Activated CD4-positive, alpha-beta T cell treated with anti-CD3 and anti-CD28 coated beads for 1 hour (primary cell): ENCODE measurements around the gene MALT1.
A peak's percentile ranks its signal among the peaks of the same experiment; 100 is the strongest.

ENCODE experiments used
- DNase-seq: peaks from one replicate; pipeline ENCODE4 v3.0.0-alpha.2; 2020

The MALT1 gene

GRCh38 chr18:58653814-58654509 lies 17.3 kb upstream of the MALT1 start:
- DNase-seq: no peak

- no peak for DNase-seq
These were observed 16.2 kb upstream of the MALT1 start for GRCh38 chr18:58654896-58655614.

DNA sequence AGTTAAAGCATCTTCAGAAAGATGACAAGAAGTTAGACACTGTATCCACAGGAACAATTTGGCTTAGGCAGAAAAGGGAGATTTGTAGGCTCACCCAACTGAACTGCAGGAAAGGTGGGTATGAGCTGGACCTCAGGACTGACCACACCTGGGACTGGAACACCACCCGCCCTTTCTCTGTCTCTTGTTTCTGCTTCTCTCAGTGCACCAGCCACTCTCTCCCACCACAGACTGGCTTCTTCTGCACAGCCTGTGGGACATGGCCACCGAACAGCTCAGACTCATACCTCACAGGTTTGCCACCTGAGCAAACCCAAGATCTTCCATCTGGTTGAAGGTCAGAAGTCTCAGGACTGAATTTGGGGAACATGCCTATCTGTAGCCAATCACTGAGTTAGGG lies 14.2 kb upstream of the MALT1 start:
- DNase-seq: no peak

GRCh38 chr18:58657494-58657893 lies 13.8 kb upstream of the MALT1 start:
- DNase-seq: no peak

DNA sequence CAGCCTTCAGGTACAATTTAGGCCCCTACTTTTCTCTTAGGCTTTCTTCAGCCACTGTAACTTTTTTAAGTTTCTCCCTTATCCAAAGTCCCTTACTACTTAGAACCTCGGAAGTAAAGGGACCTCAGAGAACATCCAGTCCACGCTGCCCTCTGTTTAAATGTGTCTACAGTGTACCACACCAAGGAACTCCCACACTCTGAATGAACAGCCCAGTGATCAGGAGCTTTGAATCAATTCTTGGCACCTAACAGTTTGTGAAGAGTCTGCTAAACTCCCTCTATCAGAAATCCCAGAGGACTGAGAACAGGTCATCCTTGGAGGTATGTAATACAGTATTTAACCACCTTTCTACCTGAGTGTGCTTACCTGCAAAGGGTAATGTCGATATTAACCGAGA lies 11.6 kb upstream of the MALT1 start:
- no peak for DNase-seq

DNA sequence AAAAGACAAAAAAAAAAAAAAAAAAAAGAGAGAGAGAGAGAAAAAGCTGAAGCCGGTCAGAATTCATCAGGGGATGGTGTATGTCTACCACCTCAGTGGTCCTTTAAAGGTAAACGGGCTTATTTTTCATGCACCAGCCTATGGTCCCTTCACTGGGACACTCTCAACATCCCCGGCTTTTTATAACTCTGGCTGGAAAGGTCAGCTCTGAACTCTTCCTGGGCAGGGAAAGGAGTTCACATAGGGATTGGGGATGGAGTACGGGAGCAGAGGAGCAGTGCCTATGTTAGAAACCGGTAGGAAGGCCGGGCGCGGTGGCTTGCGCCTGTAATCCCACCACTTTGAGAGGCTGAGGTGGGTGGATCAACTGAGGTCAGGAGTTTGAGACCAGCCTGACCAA lies 10.3 kb upstream of the MALT1 start:
- no peak for DNase-seq

DNA sequence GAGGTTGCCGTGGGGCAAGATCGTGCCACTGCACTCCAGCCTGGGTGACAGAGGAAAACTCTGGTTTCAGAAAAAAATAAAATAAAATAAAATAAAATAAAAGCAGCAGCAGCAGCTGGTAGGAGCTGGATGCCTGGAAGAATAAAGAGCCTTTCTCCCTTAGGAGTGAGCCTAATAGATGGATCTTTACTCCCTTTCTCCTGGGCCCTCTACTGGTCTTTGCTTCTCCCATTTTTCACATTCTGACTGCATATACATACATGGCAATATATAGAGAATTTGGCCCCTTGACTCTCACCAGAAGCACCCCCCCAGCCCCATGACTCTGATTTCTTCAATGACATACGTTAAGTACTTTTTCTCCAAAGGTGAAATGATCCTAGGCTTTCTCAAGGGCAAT lies 9.8 kb upstream of the MALT1 start:
- DNase-seq: no peak

DNA sequence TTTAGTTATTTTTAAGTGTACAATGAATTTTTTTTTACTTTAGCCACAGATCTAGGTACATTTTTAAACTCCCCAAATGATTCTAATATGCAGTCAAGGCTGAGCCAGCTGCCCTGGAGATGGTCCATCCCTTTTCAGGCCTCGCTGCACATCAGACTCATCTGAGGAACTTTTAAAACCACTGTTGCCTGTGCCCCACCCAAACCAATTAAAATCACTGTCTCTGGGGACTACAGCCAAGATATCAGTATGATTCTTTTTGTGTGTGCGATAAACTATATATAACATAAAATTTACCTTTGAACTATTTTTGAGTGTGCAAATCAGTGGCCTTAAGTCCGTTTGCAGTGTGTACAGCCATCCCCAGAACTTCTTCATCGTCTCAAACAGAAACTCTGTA lies 9.1 kb upstream of the MALT1 start:
- no peak for DNase-seq

- DNase-seq: no peak
These were observed 5.1 kb upstream of the MALT1 start for GRCh38 chr18:58666176-58666575.

GRCh38 chr18:58668211-58668610 lies 3.1 kb upstream of the MALT1 start:
- DNase-seq: no peak

- DNase-seq: no peak
These were observed 2.4 kb upstream of the MALT1 start for GRCh38 chr18:58668897-58669296.

DNA sequence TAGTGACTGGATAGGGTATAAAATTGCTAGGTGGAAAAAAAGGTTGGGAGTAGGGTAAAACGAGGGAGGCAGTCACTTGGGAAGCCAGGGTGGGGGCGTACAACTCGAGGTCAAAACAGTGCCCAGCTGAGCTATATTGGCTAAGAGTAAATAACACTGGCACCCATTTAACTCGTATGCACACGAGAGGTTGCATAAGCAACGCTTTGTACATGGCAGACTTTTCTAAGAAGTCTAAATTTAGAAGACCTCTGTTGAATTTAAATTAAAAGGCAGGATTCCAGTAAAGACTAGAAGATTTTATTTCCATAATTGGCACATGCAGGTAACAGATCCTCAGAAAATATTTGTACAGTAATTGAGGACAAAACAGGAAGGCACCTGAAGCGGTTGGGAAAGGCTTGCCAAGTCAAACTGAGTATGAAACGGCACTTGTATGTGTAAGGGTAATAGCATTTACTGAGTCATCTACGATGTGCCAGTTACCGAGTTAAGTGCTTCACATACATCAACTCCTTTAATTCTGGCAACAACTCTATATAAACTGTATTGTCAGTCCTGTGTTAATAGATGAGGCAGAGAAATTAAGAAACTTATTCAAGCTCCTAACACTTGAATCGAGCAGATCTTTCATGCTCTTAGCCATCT lies 1.4 kb upstream of the MALT1 start:
- DNase-seq: no peak

DNA sequence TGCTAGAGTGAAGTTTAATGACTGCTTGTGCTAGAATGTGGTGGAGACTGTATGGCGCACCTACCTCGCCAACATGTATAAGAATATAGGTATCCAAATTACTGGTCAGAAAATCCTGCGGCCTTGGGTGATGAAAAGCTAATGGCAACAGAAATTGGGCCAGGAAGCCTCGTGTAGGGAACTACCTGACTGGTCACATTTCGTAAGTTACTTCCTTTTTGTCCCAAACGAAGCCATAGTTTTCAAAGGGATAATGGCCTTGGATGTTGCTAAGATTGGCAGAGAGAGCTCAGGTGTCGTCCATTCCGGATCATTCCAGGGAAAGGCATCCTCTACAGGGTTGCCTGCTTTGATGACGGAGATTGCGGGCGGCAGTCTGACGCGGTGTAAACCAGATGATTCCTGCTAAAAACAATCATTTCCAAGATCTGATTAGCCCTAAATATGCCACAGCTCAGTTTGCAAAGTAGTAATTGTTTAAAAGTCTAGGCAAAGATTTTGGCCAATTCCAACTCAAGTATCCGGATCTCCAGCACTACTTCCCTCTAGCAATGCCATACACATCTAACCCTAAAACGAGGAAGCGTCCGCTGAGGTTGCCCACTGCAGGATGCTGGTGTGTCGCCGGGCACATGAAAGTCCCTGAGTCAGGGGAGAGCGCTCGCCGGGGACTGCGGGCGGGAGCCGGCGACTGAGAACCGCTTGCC lies 708 bp upstream of the MALT1 start:
- DNase-seq: no peak

DNA sequence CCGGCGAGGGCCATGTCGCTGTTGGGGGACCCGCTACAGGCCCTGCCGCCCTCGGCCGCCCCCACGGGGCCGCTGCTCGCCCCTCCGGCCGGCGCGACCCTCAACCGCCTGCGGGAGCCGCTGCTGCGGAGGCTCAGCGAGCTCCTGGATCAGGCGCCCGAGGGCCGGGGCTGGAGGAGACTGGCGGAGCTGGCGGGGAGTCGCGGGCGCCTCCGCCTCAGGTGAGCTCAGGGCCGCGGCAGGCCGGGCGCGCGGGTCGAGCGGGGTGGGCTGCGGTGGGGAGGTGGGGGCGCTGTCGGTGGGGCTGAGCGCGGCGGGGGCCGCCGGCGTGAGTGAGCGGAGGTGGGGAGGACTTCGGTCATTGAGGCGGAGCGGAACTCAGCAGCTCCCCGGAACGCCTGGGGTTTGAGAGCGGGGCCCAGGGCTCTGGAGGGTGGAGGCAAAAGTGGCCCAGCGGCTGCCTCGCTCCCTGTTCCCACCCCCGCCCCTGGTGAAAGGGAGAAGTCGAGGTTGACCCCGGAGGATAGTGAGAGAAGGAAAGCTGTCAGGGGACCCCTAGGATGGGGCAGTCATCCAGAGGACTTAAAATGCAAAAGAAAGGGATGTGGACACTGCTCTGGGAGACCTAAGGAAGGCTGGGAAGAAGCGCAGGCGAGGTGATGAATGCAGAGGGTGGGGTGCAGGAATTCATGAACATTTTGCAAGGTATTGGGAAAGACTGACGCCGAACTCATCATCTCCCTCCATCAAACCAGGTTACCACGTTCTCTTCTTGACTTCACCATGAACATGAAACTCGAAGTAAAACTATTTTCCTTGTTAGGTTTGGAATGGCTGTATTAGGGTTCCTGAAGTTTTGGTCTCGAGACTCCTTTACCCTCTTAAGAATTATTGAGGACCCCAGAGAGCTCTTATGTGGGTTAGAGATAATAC lies 633 bp downstream of the MALT1 start:
- DNase-seq: peak; percentile 43

DNA sequence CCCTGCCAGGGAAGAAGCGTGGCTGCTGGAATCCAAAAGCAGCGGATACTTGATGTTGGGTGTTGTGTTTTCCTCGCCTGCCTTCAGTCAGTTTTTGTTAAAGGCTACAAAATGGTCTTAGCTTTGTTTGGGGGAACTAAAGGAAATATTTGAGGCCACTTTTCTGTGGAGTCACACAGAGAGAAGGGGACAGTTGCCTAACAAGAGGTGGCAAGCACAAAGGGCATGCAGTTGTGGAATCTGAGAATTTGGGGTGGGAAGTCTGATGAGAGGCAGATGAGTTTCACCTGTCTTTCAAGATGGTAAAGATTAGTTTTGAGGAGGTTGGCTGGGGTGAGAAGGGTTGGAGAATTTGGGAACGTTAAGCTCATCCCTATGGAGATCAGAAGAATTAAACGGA lies 2.9 kb downstream of the MALT1 start:
- no peak for DNase-seq

DNA sequence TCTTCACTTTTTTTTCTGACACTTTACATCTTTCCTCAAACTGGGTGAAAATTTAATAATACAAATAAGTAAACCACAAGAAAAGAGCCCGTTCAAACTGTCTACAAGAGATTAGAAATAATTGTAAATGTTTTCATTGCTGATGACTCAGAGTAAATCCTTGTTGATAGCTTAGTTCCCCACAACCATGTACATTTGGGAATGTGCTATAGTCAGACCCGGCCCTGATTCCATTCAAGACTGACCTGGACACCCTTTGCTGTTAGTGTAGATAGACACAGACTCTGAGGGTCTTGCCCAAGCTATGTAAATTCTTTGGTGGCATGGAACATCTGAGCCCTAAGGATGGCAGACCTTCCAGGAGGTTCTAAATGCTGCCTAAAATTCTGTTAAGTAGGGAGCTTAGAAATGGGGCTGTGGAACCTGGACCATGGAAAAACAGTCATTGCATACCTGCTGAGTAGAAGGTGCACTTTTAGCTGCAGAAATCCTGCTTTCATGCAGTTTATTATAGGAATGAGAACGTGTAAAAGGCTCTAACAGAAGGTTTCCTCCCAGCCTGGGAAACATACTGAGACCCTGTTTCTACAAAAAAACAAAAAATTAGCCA lies 3.7 kb downstream of the MALT1 start:
- no peak for DNase-seq

GRCh38 chr18:58676270-58676669 lies 5.0 kb downstream of the MALT1 start:
- no peak for DNase-seq

GRCh38 chr18:58682429-58683069 lies 11.3 kb downstream of the MALT1 start:
- no peak for DNase-seq

DNA sequence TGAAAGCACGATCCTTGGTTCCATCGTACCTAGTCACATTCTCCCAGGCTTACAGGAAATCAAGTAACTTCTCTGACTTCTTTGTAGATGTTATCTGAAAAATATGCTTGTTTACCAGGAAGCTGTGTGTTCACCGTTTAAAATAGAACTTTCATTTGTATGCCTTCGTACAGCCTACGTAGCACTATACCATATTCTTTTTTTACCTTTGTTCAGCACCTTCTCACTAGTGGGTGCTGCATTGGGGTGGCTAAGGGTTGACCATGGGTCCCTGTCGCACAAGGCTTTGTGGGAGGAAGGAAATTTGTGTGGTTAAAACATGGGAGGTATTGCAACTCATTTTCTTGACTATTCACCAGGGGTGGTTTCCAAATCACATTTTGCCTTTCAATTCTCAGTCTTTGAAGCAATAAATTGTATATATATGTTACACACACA lies 16.6 kb downstream of the MALT1 start:
- peak; percentile 32 for DNase-seq

DNA sequence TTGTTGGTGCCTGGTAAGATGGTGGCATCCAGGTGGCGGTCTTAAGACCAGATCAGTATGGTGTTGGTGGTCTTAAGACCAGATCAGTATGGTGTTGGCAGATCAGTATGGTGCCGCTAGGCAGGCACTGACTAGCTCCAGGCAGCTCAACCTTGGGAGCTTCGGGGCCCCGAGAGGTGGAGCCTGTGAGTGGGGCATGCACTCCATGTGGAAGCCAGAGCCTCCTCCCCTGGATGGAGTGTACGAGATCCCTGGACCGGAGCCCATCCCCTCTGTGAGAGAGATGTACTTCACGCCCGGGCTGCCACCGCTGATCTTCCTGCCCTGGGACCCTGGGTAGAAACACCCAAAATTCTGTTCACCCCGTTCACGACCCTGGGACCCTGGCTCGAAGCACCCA lies 19.0 kb downstream of the MALT1 start:
- DNase-seq: no peak

DNA sequence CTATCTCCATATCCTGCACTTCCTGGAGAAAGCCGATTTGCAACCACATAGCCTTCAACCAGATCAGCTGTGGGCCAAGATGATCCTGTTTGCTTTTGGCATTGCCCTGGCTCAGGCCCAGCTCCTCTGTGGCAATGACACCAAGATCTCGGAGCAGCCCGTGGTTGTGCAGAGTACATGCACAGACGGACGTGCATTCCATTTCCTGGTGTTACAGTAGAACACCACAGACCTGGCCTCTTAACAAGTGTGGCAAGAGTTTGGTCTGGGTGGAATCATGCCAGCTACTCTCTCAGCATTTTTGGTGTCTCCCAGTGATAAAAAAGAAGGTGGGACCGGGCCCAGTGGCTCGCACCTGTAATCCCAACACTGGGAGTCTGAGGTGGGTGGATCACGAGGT lies 20.0 kb downstream of the MALT1 start:
- no peak for DNase-seq
